ENCODE results near the gene BEND5.

- no peak for TF ChIP-seq CTCF (conservative IDR thresholded peaks at IDR 0.05)
- TF ChIP-seq ZFX (IDR thresholded peaks at IDR 0.05) = no peak
These were observed 48.1 kb downstream of the BEND5 start for GRCh38 chr1:48728584-48728983.

Data from C4-2B (cell line).